SJSA1 (cell line): Measurements from ENCODE around the gene LPP. TPM values are rescaled to one million over a fixed set of nuclear protein-coding genes. Genes with fewer than 3 reads are reported as not detected.
A peak's percentile ranks its signal among the peaks of the same experiment; 100 is the strongest.

Experiments
- DNase-seq, 2 experiments: peaks; one replicate each; pipeline ENCODE4 v3.0.0-alpha.2; 2015 to 2020; ENCODE audit warnings: low spot score in 2 of 2, low read depth in 1 of 2
- H3K27ac ChIP-seq: fragments of 250-450 bp; sonication (Bioruptor Pico); 2 replicates; pipeline ENCODE4 v1.5.1; 2020; ENCODE audit warnings: mild to moderate bottlenecking, moderate library complexity
- H3K27me3 ChIP-seq: fragments of 250-450 bp; sonication (Bioruptor Pico); replicated peaks from 2 replicates; pipeline ENCODE4 v1.5.1; 2020; ENCODE audit warnings: mild to moderate bottlenecking, moderate library complexity
- H3K36me3 ChIP-seq: fragments of 250-450 bp; sonication (Bioruptor Pico); 2 replicates; pipeline ENCODE4 v1.5.1; 2020; ENCODE audit warnings: mild to moderate bottlenecking
- H3K4me1 ChIP-seq: fragments of 250-450 bp; sonication (Bioruptor Pico); replicated peaks from 2 replicates; pipeline ENCODE4 v1.6.1; 2021; ENCODE audit warnings: mild to moderate bottlenecking
- H3K4me3 ChIP-seq: fragments of 250-450 bp; sonication (Bioruptor Pico); 2 replicates; pipeline ENCODE4 v1.5.1; 2020; ENCODE audit warnings: mild to moderate bottlenecking
- H3K9me3 ChIP-seq: fragments of 250-450 bp; sonication (Bioruptor Pico); replicated peaks from 2 replicates; pipeline ENCODE4 v1.5.1; 2020; ENCODE audit warnings: mild to moderate bottlenecking
- total RNA-seq: library from RNA; depleted of rRNA; stranded (reverse); fragments of >200 nt; shearing (Covaris generic); gene quantifications from 2 replicates; pipeline ENCODE4 v1.2.3, GENCODE V29; 2014

LPP gene
- total RNA-seq, 1 experiment from 2014 or later, result 132 TPM

DNA sequence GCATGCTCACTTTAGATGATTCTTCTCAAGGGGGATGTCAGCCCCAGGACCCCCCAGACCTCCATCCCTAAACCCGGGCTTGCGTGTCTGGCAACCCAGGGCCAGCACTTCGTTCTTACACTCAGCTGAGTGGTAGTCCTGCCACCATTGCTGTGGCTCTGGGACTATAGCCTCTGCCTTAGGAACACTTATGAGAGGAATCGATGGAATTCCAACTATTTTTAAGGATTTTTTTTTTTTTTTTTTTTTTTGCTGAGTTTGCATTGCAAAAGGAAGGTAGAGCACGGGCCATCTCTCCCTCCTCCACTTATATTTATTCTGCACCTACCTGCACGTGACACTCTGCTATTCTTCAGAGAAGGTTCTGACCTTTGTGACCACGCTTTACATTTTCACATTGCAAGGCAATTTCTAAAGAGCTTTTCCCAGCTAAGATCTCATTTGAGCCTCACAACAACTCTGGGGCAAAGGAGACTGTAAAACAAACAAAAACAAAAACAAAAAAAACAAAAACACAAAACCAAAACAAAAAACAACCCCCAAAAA is 113.9 kb downstream of the LPP start:
- DNase-seq, result peak in 1 of 2 experiments; percentile 58
- no peaks in the 10 kb centered on the region for H3K9me3 ChIP-seq
- H3K27me3 ChIP-seq, result no peaks in the 10 kb centered on the region
- H3K36me3 ChIP-seq, result peaks cover 11% of the 10 kb centered on the region
- no peak overlapping the region for H3K4me3 ChIP-seq
- peaks cover 98% of the 10 kb centered on the region for H3K4me1 ChIP-seq
- peak overlapping the region; percentile 98 for H3K27ac ChIP-seq

DNA sequence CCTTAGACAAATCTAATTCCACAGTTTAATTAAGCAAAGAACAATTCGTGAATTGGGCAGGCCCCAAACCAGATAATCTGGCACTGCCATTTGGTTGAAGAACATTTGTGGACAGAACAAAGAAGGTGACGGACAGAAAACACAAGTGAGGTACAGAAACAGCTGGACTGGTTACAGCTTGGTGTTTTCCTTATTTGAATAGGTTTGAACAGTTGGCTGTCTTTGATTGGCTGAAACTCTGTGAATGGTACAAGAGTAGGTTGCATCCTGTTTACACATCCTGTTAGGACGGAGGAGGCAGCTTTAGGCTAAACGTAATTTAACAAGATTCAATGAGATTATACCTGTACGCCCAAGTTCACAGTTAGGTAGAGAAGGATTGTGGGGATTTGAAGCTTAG is 114.4 kb downstream of the LPP start:
- peak overlapping the region; percentile 98 for H3K27ac ChIP-seq
- no peaks in the 10 kb centered on the region for H3K9me3 ChIP-seq
- H3K27me3 ChIP-seq, result no peaks in the 10 kb centered on the region

DNA sequence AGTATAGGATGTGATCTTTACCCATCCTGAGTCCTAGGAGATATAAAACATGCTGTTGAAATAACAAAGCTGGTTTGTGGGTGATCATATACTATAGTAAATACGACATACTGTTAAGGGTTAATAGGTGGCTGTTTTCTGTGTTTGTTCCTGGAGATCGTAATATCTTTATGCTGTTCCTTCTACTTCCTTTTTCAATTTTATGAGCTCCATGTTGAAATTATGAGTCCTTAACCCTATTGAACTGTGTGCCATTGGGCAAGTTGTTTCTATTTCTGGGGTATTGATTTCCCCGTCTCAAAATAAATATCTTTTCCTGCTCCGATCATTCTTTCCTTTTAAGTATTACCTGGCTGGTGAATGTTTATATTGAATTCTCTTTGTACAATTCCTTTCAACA is 115.1 kb downstream of the LPP start:
- DNase-seq, result no peak
- Histone ChIP-seq H3K27me3 (no peaks in the 10 kb centered on the region), H3K27ac (peak overlapping the region; percentile 98), H3K4me1 (peaks cover 98% of the 10 kb centered on the region), H3K36me3 (peaks cover 11% of the 10 kb centered on the region), H3K4me3 (no peak overlapping the region), H3K9me3 (no peaks in the 10 kb centered on the region)

More for the DNA sequence above, 114.4 kb downstream of the LPP start:
- DNase-seq, result no peak
- H3K4me1 ChIP-seq, result peaks cover 98% of the 10 kb centered on the region
- peaks cover 11% of the 10 kb centered on the region for H3K36me3 ChIP-seq
- no peak overlapping the region for H3K4me3 ChIP-seq

DNA sequence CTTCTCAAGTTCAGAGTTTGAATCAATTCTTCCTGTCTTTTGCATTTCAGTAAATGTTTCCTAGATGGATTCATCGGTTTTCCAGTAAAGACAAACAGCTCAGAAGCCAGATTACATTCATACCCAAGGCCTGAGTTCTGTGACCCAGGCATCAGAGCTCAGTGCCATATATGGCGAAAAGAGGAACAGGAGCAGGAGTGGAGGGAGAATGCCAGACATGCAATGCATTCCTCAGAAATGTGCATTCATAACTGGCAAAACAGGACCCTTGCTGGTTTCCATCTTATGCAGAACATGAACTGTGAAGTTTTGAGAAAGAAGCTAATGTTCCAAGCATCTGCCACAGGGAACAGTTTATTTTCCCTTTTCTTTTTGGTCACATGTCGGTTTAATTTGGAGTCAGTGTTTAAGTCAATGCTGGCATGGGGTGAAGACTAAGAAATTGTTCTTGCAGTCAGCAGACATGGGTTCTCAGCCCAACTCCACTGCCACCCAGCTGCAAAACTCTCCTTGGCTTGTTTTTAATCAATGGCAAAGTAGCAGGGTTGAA is 116.5 kb downstream of the LPP start:
- Histone ChIP-seq H3K36me3 (peaks cover 15% of the 10 kb centered on the region), H3K4me3 (no peak overlapping the region), H3K4me1 (peaks cover 95% of the 10 kb centered on the region), H3K27ac (peak overlapping the region; percentile 98), H3K27me3 (no peaks in the 10 kb centered on the region), H3K9me3 (no peaks in the 10 kb centered on the region)
- DNase-seq, result peak; percentile 78 to 84

DNA sequence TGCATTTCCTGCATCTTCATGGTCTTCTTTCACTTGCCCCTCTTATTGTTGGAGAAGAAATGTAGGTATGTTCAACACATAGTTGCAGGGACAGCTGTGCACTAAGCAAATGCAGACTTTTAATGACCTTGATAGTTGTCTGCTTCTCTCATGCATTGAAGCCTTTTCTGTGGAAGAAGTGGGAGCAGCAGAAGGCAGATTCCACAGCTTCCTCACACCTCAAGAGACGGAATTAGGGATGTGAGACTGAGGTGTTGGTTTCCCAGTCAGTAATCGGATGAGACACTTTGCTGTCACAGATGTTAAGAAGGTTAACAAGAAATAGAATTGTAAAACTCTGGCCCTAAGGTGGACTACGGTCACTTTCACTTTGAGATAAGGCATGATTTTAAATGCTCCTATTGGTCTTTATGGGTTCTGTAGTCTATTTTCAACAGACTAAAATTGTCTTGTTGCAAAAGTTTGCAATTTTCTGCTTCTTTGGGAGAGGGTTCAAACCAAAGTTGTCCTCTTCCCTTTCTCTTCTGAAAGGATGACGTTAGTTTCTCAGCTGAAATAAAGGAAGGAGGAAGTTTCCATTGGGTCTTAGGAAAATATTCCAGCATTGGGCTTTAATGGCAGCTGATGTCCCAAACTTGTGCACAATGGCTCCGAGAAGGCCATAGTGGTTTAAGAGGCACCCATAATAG is 117.4 kb downstream of the LPP start:
- DNase-seq, result no peak
- Histone ChIP-seq H3K27ac (peak overlapping the region; percentile 98), H3K9me3 (no peaks in the 10 kb centered on the region), H3K4me3 (no peak overlapping the region), H3K27me3 (no peaks in the 10 kb centered on the region), H3K36me3 (peaks cover 19% of the 10 kb centered on the region), H3K4me1 (peaks cover 95% of the 10 kb centered on the region)

DNA sequence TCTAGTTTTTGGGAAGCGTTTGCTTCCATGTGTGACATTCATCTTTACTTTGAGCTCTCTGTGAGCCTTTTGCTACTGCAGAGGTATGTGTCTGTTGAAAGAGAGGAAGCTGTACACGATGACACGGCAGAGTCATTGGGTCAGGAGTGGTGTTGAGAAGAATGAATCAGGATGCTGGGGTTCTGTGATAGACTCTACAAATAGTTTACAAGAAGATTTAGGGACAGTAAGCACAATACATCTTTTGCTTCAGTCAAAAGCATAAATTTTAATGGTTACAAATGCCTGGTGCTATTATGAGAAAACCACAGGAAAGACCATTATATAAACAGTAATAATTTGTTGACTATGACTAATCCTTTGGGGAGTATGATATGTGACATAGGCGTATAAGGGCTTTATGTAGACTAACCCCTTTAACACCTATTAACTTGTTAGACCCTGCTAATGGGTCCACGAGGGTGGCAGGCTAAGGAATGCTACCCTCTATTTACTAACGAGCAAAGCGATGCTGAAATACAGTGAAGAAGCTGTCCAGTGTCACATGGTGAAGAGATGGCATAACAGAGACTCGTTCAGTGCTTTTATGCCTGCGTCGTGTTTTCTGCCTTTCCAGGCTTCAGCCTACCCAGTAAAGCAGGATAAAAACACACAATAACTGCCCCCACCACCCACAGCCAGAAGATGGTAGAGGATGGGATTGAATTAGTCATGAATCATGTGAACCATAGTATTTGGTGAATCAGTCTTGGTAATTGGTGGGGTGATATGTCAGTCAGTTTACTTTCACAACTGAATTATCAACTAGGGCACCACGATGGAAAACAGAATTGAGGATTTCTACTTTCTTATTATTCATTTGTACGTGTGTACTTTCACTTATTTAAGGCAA is 118.8 kb downstream of the LPP start:
- Histone ChIP-seq H3K9me3 (no peaks in the 10 kb centered on the region), H3K4me3 (no peak overlapping the region), H3K4me1 (peaks cover 83% of the 10 kb centered on the region), H3K27ac (peak overlapping the region; percentile 98), H3K27me3 (no peaks in the 10 kb centered on the region), H3K36me3 (peaks cover 19% of the 10 kb centered on the region)
- peak; percentile 83 to 88 for DNase-seq

DNA sequence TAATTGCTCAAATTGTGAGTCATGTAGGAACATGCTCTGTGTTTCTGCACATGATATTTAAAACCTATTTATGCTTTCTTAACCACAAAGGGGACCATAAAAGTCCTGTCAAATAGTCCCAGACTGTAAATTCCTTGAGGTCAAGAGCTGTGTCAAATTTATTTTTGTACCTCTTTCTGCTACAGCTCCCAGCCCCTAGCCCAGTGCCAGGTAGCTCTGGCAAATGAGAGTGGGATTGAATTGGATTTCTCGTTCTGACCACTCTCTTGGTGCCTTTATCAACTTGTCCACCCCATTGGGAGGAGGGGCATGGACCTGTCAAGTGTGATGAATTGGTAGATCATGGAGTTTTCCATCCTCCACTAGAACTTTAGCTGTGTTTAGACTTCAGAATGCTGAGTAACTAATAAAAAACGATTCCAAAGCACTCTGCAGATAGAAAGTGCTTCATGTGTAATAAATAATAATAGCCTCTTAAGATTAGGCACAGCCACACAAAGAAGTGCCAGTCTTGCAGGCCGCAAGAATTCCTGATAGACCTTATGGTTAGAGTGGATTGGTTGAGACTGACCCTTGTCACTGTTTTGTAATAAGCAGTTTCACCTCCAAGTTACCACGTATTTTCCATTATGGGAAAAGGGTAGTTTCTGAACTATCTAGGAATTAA is 120.4 kb downstream of the LPP start:
- no peaks in the 10 kb centered on the region for H3K27me3 ChIP-seq
- peaks cover 68% of the 10 kb centered on the region for H3K4me1 ChIP-seq
- DNase-seq, result no peak
- H3K27ac ChIP-seq, result no peak overlapping the region
- no peaks in the 10 kb centered on the region for H3K9me3 ChIP-seq
- peaks cover 30% of the 10 kb centered on the region for H3K36me3 ChIP-seq
- no peak overlapping the region for H3K4me3 ChIP-seq

DNA sequence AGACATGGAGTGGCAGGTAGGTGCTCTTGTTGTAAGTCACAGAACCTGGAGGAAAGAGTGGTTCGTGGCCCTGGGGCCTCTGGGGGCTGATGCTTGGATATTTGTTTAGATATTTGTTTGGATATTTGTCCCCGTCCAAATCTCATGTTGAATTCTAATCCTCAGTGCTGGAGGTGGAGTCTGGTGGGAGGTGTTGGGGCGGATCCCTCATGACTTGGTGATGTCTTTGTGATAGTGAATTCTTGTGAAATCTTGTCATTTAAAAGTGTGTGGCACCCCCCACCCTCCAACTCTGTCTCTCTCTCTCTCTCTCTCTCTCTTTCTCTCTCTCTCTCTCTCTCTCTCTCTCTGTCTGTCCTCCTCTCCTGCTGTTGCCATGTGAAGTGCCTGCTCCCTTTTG is 122.4 kb downstream of the LPP start:
- Histone ChIP-seq H3K4me1 (peaks cover 65% of the 10 kb centered on the region), H3K27me3 (no peaks in the 10 kb centered on the region), H3K4me3 (no peak overlapping the region), H3K36me3 (peaks cover 34% of the 10 kb centered on the region), H3K27ac (no peak overlapping the region), H3K9me3 (no peaks in the 10 kb centered on the region)
- DNase-seq, result no peak

DNA sequence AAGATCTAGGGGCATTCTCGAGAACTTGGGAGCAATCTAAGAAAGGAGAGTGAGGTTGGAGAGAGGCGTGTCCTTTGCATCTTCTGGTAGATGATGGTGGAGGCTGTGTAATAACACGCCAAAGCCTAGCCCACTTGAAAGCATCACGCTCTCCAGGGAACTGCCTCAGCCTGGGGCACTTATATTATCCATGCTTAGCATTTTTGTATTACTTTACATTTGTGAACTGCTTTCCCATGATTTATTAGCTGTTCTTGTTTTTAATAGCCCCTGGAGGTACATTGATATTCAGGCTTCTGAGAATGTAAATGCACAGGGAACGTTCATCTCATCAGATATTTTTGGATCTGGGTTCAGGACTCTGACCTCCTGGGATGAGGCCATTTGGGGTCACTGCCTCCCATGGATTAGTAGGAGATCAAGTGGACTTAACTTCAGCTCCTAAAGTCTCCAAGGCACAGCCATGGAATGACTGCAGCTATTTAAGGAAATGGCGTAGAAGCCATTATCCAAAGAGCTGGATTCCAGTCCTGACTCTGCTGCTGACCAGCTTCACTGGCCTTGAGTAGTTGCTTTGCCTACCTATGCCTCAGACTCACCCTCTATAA is 124.9 kb downstream of the LPP start:
- Histone ChIP-seq H3K27me3 (no peaks in the 10 kb centered on the region), H3K9me3 (no peaks in the 10 kb centered on the region), H3K27ac (no peak overlapping the region), H3K4me1 (peaks cover 47% of the 10 kb centered on the region), H3K36me3 (peaks cover 35% of the 10 kb centered on the region), H3K4me3 (no peak overlapping the region)
- DNase-seq, result no peak

DNA sequence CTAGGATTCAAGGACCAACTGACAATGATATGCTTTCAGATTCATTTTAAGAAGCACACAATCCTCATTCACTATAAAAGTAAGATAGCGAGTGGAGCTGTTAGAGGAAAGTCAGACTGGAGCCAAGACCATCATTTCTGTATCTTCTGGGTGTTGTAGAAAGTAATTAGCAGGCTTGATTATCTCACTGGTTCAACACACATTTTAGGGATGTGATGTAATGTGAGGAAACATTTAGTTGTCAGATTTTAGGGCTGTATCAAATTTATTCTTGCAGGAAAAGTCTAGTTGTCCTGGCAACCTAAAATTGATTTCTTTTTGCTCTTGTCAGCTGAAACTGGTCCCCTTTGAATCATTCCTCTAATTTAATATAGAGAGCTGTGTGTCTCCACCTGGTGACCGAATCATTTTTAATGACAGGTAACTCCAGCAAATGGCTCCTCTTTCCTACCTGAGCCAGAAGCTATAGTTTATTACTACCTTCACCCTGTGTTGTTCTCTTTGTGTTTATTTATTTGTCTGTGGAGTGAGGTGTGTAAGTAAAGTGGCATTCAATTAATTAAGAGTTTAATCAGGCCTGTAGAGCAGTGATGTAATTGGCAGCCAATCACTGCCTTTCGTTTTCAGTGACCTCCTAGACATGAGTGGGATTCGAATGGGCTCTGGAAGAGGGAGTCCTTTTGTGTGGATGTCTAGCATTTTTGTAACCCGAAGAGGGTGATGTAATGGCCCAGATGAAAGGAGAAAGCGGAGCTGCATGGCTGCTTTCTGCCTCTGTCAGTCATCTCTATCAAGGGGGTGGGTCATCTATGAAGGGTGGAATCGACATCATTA is 125.8 kb downstream of the LPP start:
- DNase-seq, result no peak
- H3K36me3 ChIP-seq, result peaks cover 39% of the 10 kb centered on the region
- peaks cover 46% of the 10 kb centered on the region for H3K4me1 ChIP-seq
- H3K27me3 ChIP-seq, result no peaks in the 10 kb centered on the region
- no peaks in the 10 kb centered on the region for H3K9me3 ChIP-seq
- H3K4me3 ChIP-seq, result no peak overlapping the region
- peak overlapping the region; percentile 32; the same call in 1 of the 2 replicates for H3K27ac ChIP-seq

DNA sequence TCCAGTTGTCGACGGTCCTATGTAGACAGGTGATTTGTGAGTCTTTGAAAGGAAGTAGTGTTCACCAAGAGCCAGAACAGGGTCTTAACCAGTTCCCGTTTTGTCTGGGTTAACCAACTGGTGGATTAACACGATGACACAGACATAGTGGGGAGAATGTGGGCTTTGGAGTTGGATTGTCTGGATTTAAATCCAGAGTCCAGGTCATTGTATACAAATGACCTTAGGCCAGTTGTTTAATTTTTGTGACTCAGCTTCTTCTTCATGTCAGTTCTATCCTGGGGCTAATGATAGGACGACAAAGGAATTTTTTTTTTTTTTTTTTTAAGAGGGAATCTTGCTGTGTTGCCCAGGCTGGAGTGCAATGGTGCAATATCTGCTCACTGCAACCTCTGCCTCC is 126.7 kb downstream of the LPP start:
- H3K4me3 ChIP-seq, result no peak overlapping the region
- H3K9me3 ChIP-seq, result no peaks in the 10 kb centered on the region
- no peaks in the 10 kb centered on the region for H3K27me3 ChIP-seq
- H3K27ac ChIP-seq, result peak overlapping the region; percentile 32; the same call in 1 of the 2 replicates
- H3K4me1 ChIP-seq, result peaks cover 50% of the 10 kb centered on the region
- peak in 1 of 2 experiments; percentile 42 for DNase-seq
- H3K36me3 ChIP-seq, result peaks cover 43% of the 10 kb centered on the region

DNA sequence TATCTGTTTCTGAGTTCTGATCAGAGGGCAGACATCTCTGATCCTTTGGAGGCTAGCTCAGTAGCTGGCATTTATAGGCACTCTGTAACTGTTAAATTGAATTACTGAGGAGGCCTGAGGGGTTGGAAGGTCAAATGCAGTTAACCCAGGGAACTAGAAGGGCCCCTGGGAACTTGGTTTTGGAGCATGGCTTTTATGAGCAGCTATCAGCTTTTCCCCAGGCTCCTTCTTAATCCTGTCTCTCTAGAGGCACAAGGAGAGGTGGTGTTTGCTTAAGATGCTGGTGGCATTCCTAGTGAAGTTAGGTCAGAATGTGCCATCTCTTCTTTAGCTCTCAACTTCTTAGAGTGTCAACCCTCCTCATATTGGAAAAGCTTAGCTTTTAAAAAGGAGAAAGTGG is 128.9 kb downstream of the LPP start:
- Histone ChIP-seq H3K27ac (no peak overlapping the region), H3K9me3 (no peaks in the 10 kb centered on the region), H3K4me1 (peaks cover 62% of the 10 kb centered on the region), H3K27me3 (no peaks in the 10 kb centered on the region), H3K36me3 (peaks cover 48% of the 10 kb centered on the region), H3K4me3 (no peak overlapping the region)
- no peak for DNase-seq
